Lung (tissue), 12 donors: ENCODE data around the gene R3HCC1L. TPM values are rescaled to one million over a fixed set of nuclear protein-coding genes. Genes with fewer than 3 reads are reported as not detected.

Experiments used
- ATAC-seq: fragments of 200-7000 bp; cut with Tn5 transposase; one replicate; pipeline ENCODE4 v1.9.1; 2020; ENCODE audit warnings: moderate number of reproducible peaks; ENCODE audit not compliant: insufficient read depth, low FRiP score
- DNase-seq, 3 donors: peaks; one replicate each; pipeline ENCODE4 v3.0.0-alpha.2; 2013 to 2017
- H3K27ac ChIP-seq, 2 donors: one replicate each; pipeline ENCODE4 v1.5.1; 2013; ENCODE audit warnings: mild to moderate bottlenecking in 2 of 2, moderate library complexity in 2 of 2, control low read depth in 1 of 2, inconsistent platforms in 1 of 2, low read depth in 1 of 2, low read length in 1 of 2
- H3K27me3 ChIP-seq, 3 donors: one replicate each; pipeline ENCODE4 v1.5.1; 2013; ENCODE audit warnings: low read length in 2 of 3; ENCODE audit not compliant: control insufficient read depth in 3 of 3, insufficient read depth in 3 of 3
- H3K36me3 ChIP-seq, 4 donors: one replicate each; pipeline ENCODE4 v1.5.1; 2013; ENCODE audit warnings: low read length in 4 of 4, mild to moderate bottlenecking in 1 of 4, moderate library complexity in 1 of 4; ENCODE audit not compliant: control insufficient read depth in 4 of 4, insufficient read depth in 4 of 4
- H3K4me1 ChIP-seq, 5 donors: one replicate each; pipeline ENCODE4 v1.5.1; 2013; ENCODE audit warnings: low read length in 5 of 5, mild to moderate bottlenecking in 2 of 5, moderate library complexity in 1 of 5; ENCODE audit not compliant: control insufficient read depth in 5 of 5, insufficient read depth in 5 of 5
- H3K4me3 ChIP-seq: one replicate; pipeline ENCODE4 v1.5.1; 2013; ENCODE audit warnings: mild to moderate bottlenecking, control low read depth, moderate library complexity
- H3K9ac ChIP-seq, 2 donors: one replicate each; pipeline ENCODE4 v1.5.1; 2013; ENCODE audit warnings: low read length in 2 of 2, control low read depth in 1 of 2; ENCODE audit not compliant: insufficient read depth in 1 of 2
- H3K9me3 ChIP-seq, 4 donors: one replicate each; pipeline ENCODE4 v1.5.1; 2013; ENCODE audit warnings: low read length in 3 of 4, mild to moderate bottlenecking in 1 of 4, moderate library complexity in 1 of 4; ENCODE audit not compliant: control insufficient read depth in 4 of 4, insufficient read depth in 3 of 4
- CTCF ChIP-seq: IDR thresholded peaks from 2 replicates; pipeline ENCODE4 v1.5.1; 2012; ENCODE audit warnings: mild to moderate bottlenecking; ENCODE audit errors: control extremely low read depth, extremely low read depth
- WGBS, 2 donors: extraction: QIAGEN DNeasy Blood & Tissue Kit; methylation state at CpG; one replicate each; pipeline ENCODE4 v1.1.7; 2013; 5-methylcytosine and 5-hydroxymethylcytosine counted together
- polyA plus RNA-seq, 2 donors: library from polyadenylated mRNA; stranded (reverse); fragments of 200-250 nt; gene quantifications; one replicate each; pipeline ENCODE4 v1.2.1, GENCODE V29; 2013
- total RNA-seq, 2 donors: library from RNA; depleted of rRNA in 1 of 2; stranded (reverse); fragments of >200 nt in 1 of 2; gene quantifications; one replicate each; pipeline ENCODE4 v1.2.1, GENCODE V29; 2014 to 2021
- donor health status: control.
- donor health status: control.
- donor health status: Bipolar disorder and iron deficiency.
- donor health status: healthy.
- donor health status: DM: yes; HTN: yes; CAD: no.

The R3HCC1L gene
- total and polyA plus RNA-seq, 4 donors = 5.0 to 39.4 (median 11.3) TPM

- Histone ChIP-seq H3K9me3 (no peaks in the 10 kb centered on the region), H3K4me3 (no peak overlapping the region), H3K4me1 (peaks cover 0 to 12% (median 1%) of the 10 kb centered on the region in 5 donors), H3K27ac (no peak overlapping the region), H3K27me3 (no peaks in the 10 kb centered on the region), H3K36me3 (peaks cover 0 to 8% (median 5%) of the 10 kb centered on the region in 4 donors), H3K9ac (no peak overlapping the region)
- ATAC-seq = no peak
- WGBS, 2 donors = 56 to 66% methylated on average over 3 of the region's 3 CpGs
- peak; percentile 57 for TF ChIP-seq CTCF
- peak; percentile 41 to 66 (median 59) for DNase-seq
Observed at GRCh38 chr10:98170249-98171117, 36.0 kb downstream of the R3HCC1L start.

- no peak overlapping the region for H3K27ac ChIP-seq
- H3K27me3 ChIP-seq = no peaks in the 10 kb centered on the region
- no peaks in the 10 kb centered on the region for H3K9me3 ChIP-seq
- DNase-seq (peak in 2 of 3 donors; percentile 12 to 47), ATAC-seq (no peak)
- no peak overlapping the region for H3K9ac ChIP-seq
- H3K36me3 ChIP-seq = peaks cover 0 to 6% (median 4%) of the 10 kb centered on the region in 4 donors
- WGBS, 2 donors = 79 to 87% methylated on average over 4 of the region's 4 CpGs
- H3K4me1 ChIP-seq = peaks cover 0 to 12% (median 1%) of the 10 kb centered on the region in 5 donors
- TF ChIP-seq CTCF = no peak
- no peak overlapping the region for H3K4me3 ChIP-seq
Observed at GRCh38 chr10:98172073-98172472, 37.6 kb downstream of the R3HCC1L start.

GRCh38 chr10:98172495-98172894 lies 38.0 kb downstream of the R3HCC1L start:
- ATAC-seq (no peak), DNase-seq (no peak)
- no peak overlapping the region for H3K27ac ChIP-seq
- no peaks in the 10 kb centered on the region for H3K27me3 ChIP-seq
- H3K4me1 ChIP-seq = peaks cover 0 to 12% (median 1%) of the 10 kb centered on the region in 5 donors
- H3K36me3 ChIP-seq = peaks cover 0 to 6% (median 4%) of the 10 kb centered on the region in 4 donors
- H3K4me3 ChIP-seq = no peak overlapping the region
- 81 to 91% methylated on average over 5 of the region's 5 CpGs for WGBS, 2 donors
- no peak for TF ChIP-seq CTCF
- no peak overlapping the region for H3K9ac ChIP-seq
- no peaks in the 10 kb centered on the region for H3K9me3 ChIP-seq
